HG03095 (cell line): ENCODE measurements around the gene LAMTOR5.
"Not testable (repeated sequence)": the region's sequence is repeated elsewhere in the genome, so short reads cannot be mapped to it uniquely, and the experiment has no call there.

ENCODE experiments used
- ATAC-seq: cut with Tn5 transposase; IDR thresholded peaks from one replicate; pipeline ENCODE4 v1.9.1; 2021; ENCODE audit warnings: moderate library complexity; ENCODE audit not compliant: unreplicated experiment

LAMTOR5 gene

DNA sequence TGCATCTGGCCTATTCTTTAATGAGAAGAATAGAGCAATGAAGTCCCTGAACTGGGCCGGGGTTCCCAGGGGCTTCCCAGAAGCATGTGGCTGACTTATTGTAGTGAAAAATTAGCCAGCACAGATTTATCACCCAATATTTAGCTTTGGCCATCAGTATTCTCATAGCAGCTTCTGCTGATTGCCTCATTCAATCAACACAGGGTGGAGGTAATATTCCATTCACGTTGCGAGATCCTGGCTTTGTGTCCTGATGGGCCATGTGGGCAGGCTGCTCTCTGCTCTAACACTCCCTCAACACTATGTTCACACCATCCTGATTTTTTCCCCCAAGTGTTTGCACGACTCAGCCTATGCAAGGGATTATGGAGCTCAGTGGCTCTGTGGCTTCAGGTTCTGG is 21.5 kb upstream of the LAMTOR5 start:
- no peak for ATAC-seq

GRCh38 chr1:110426854-110427253 is 19.4 kb upstream of the LAMTOR5 start:
- ATAC-seq, result no peak

DNA sequence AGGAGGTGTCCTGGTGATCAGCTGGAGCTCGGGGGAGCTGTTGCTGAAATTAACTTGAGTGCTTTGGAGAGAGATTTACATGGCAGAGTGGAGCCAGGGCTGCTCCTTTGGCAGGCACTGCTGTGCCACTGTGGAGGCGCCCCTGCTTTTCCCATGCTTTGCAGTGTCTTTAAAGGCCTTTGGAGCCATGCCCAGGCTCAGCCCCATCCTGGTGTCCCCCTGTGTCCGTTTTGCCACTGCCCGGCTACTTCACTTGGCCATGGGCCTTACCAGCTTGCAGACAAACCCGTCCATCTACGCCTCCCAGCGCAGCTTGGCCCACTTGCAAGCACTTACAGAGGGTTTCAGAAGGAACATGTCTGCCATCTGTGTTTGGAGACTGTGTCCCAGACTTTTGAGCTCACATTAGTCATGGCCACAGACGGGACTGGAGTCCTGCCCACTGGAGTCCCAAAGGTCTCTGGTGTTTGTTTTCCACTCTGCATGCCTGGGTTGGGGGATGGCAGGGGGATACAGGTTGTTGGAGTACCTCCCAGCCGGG is 18.2 kb upstream of the LAMTOR5 start:
- ATAC-seq, result no peak

GRCh38 chr1:110424699-110425611 is 17.5 kb upstream of the LAMTOR5 start:
- no peak for ATAC-seq

DNA sequence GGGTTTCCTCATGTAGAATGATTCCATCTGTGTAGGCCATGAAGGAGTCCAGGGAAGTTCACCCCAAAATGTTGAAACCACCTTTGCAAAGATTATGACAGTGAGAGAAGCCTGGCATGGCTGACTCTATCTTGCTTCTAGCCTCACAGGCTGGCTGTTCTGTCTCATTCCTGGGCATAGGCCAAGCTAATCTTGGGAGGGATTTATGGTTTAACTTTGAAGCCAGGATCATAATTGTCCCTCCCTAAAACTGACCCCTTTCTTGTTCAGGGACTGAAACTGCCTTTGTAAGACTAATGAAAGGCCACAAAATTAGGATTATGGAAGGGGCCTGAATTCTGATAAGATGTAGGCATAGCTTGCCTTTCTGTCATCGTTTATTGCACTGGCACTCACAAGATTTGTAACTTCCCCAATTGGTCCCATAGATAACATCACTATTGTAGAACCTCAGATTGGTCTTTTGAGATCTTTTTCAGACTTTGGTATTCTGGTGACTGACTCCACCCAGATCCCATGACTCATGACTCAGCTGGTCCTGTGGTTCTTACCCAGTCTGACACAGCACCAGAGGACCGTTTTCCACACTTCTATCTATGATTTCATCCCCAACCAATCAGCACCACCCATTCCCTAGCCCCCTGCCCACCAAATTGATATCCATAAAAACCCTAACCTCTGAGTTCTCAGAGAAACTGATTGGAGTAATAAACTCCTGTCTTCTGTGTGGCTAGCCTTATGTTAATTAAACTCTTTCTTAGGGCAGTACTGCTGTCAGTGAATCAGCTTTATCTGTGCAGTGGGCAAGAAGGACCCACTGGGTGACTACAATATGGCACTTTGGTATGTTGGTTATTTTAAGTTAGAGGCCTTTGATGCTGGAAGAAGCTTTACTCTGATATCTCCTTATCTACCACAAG is 13.6 kb upstream of the LAMTOR5 start:
- no peak for ATAC-seq

GRCh38 chr1:110420023-110420662 is 12.6 kb upstream of the LAMTOR5 start:
- no peak for ATAC-seq

GRCh38 chr1:110418729-110419128 is 11.2 kb upstream of the LAMTOR5 start:
- no peak for ATAC-seq

DNA sequence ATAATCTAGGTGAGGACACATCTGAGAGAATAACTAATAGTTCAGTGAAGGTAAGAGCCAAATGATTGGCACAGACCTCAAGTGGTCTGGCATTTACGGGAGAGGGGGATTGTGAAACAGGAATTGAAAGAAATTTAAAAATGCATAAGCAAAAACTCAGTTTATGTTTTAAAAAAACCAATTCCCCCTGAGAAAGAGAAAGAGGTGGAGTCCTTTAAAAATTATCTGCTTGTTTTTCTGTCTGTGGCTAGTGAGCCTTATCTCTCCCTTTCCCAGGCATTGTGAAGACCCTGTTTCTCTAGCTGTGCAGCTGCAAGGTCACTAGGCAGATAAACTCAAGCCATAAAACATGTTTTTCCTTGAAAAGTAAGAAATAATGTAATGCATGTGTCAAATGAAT is 5.6 kb upstream of the LAMTOR5 start:
- ATAC-seq, result not testable (repeated sequence)

- ATAC-seq, result no peak
These were observed 5.1 kb upstream of the LAMTOR5 start for GRCh38 chr1:110412576-110412975.

DNA sequence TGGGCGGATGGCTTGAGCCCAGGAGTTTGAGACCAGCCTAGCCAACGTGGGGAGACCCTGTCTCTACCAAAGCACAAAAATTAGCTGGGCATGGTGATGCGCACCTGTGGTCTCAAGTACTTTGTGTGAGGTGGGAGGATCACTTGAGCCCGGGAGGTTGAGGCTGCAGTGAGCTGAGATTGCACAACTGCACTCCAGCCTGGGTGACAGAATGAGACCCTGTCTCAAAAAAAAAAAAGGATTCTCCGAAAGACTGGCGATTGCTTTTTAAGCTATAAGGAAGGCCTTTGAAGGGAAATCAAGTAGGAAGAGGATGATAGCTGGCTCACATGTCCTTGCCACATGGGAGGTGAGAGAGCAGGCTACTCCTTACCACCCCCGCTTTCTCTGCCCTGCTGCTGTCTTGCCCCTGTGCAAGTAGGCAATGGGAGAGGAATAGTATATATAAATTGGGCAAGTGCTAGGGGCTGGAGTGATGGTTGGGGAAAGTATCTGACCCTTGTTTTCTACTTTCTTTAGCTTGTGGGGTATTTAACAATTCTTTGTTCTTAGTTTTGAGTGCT is 3.8 kb upstream of the LAMTOR5 start:
- ATAC-seq, result no peak

DNA sequence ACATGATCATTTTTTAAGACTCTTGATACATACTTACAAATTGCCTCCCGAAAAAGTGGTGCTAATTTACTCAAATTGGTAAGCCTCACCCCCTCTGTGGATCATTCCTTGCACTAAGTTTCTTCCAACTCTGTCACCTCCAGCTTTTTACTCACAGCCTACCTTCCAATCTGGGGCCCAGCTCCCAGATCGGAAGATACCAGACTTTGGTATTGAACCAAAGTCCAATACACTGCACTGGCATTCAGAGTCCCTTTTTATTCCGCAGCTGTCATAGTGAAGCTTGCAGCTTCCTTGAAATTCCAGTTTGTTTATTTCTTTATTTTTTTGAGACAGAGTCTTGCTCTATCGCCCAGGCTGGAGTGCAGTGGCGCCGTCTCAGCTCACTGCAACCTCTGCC is 1.8 kb upstream of the LAMTOR5 start:
- no peak for ATAC-seq

GRCh38 chr1:110408488-110408887 is 994 bp upstream of the LAMTOR5 start:
- ATAC-seq, result no peak

GRCh38 chr1:110406407-110406806 is 1.1 kb downstream of the LAMTOR5 start:
- not testable (repeated sequence) for ATAC-seq

DNA sequence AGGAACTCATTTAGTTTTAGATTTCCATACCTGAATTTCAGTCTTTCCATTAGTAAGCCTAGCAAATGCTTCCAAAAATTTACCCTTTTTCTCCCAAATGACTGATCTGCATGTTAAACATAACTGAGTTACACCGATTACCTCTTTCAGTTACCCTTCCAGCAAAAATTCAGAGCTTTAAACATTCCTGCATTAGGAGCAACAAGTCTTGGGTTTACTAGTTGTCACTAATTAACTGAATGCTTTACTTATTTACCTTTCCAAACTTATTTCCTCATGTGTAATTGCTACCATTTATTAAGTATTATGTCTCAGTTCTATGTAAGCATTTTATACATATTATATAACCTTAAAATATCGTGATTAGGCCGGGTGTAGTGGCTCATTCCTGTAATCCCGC is 3.1 kb downstream of the LAMTOR5 start:
- no peak for ATAC-seq

DNA sequence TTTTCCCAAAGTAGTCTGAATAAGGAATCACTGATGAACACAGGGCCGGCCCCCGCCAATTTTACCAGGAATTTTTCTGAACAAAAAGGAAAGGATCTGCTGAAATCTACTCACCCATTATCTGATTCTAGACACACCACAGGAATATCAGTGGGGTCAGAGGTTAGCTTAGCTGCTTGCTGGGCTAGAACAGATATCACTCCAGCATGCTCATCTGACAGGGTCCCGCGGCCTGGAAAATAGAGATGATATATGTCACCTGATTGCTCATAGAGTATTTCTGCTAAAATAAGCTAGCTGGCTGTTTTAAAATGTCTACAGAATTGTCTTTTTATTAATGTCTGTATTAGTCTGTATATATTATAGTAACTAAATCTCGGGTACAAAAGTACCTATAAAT is 3.7 kb downstream of the LAMTOR5 start:
- no peak for ATAC-seq

DNA sequence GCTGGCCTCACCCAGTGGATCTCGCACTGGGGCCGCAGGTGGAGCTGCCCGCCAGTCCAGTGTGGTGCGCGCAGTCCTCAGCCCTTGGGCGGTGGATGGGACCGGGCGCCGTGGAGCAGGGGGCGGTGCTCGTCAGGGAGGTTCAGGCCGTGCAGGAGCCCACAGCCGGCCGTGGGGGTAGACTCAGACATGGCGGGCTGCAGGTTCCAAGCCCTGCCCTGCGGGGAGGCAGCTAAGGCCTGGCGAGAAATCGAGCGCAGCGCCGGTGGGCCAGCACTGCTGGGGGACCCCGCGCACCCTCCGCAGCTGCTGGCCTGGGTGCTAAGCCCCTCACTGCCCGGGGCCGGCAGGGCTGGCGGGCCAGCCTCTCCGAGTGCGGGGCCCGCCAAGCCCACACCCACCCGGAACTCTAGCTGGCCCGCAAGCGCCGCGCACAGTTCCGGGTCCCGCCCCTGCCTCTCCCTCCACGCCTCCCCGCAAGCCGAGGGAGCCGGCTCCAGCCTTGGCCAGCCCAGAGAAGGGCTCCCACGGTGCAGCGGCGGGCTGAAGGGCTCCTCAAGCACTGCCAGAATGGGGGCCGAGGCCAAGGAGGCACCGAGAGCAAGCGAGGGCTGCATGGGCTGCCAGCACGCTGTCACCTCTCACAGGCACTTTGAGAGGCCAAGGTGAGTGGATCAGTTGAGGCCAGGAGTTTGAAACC is 11.1 kb downstream of the LAMTOR5 start:
- not testable (repeated sequence) for ATAC-seq

DNA sequence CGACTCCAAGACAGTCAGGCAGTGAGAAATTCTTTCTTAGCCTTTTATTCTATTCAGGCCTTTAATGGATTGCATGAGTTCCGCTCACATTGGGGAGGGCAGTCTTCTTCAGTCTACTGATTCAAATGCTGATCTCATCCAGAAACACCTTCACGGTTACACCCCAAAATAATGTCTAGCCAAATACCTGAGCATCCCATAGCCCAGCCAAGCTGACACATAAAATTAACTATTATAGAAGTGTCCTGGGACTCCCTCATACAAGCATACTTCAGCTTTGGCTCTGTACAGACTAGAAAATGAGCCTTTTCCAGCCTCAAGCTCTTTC is 13.0 kb downstream of the LAMTOR5 start:
- no peak for ATAC-seq

DNA sequence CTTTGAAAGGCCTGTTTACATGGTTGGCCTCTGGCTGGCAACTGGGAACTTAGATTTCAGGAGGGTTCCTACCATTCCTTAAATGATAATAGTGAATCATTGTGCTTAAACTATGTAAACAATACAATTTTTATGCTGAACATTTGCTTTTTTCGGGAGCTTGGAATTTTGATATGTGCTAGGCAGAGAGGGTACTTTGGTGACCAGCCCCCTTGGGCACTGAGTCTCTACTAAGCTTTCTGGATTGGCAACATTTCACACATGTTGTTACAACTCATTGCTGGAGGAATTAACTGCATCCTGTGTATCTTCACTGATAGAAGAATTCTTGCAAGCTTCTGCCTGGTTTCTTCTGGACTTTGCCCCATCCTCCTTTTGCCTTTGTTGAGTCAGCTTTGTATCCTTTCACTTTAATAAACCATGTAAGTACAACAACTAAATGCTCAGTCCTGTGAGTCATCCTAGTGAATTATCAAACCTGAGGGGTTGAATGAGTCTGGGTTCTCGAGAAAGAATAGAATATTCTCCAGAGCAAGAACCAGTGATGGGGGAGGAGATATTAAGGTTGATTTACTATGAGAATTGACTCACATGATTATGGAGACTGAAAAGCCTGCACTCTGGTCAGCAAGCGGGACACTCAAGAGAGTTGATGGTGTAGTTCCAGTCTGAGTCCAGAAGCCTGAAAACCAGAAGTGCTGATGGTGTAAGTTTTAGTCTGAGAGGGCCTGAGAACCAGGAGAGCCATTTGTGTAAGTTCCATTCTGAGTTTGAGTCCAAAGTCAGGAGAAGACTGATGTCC is 13.6 kb downstream of the LAMTOR5 start:
- ATAC-seq, result no peak

DNA sequence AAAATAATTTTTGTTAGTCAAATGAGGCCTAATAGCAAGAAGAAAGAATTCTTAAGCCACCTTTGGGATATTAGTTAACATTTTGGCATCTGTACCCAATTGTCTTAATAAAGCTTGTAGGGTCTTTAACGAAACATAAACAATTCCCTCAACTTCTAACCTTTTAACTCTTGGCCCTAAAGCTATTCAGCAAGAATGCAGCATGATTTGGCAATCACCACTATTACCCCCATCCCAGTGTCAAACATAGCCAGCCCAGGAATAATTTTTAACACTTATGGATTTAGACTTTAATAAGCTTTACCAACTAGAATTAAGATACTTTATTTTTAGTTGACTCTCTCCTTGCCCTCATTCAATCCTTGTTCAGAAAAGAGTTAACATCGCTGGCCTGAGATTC is 14.2 kb downstream of the LAMTOR5 start:
- ATAC-seq, result no peak
